Common myeloid progenitor, CD34-positive (primary cell): ENCODE results near the gene C3orf52.
A peak's percentile ranks its signal among the peaks of the same experiment; 100 is the strongest.

Source experiments
- CTCF ChIA-PET: fragments of 350-600 bp; sonication (Branson Sonifier 250); formaldehyde crosslinking; loops from one replicate; lab custom pipeline; 2021; ENCODE audit warnings: antibody characterized with exemption; lab: Charles Lee
- POLR2A ChIA-PET: fragments of 350-600 bp; sonication (Branson Sonifier 250); formaldehyde crosslinking; loops from one replicate; lab custom pipeline; 2021; ENCODE audit warnings: antibody characterized with exemption; lab: Charles Lee
- DNase-seq, 3 donors: peaks; one replicate each; pipeline versions ENCODE4 v3.0.0 to v3.0.0-alpha.2; 2013
- H3K27ac ChIP-seq, 2 experiments: 1 replicate in 1 of 2; 2 replicates in 1 of 2; pipeline ENCODE4 v1.7.0; 2013; ENCODE audit warnings: inconsistent platforms in 2 of 2, low read length in 2 of 2, mild to moderate bottlenecking in 2 of 2, low read depth in 1 of 2, moderate library complexity in 1 of 2; ENCODE audit not compliant: severe bottlenecking in 2 of 2, insufficient read depth in 1 of 2, poor library complexity in 1 of 2
- H3K27me3 ChIP-seq, 5 experiments: replicated peaks in 2 of 5; 1 replicate in 3 of 5; 2 replicates in 2 of 5; pipeline versions ENCODE4 v1.6.1 to v1.7.0; 2013; ENCODE audit warnings: low read length in 4 of 5, mild to moderate bottlenecking in 2 of 5, moderate library complexity in 2 of 5, inconsistent platforms in 1 of 5; ENCODE audit not compliant: insufficient read depth in 5 of 5, control insufficient read depth in 4 of 5
- H3K36me3 ChIP-seq, 4 experiments: 1 replicate in 2 of 4; 2 replicates in 2 of 4; pipeline versions ENCODE4 v1.6.1 to v1.7.0; 2013; ENCODE audit warnings: low read length in 3 of 4, control low read depth in 1 of 4, mild to moderate bottlenecking in 1 of 4; ENCODE audit not compliant: control insufficient read depth in 4 of 4, insufficient read depth in 4 of 4
- H3K4me1 ChIP-seq, 4 experiments: 1 replicate in 3 of 4; 2 replicates in 1 of 4; pipeline versions ENCODE4 v1.6.1 to v1.7.1; 2013; ENCODE audit warnings: low read length in 3 of 4, mild to moderate bottlenecking in 3 of 4, control low read depth in 1 of 4, inconsistent platforms in 1 of 4, moderate library complexity in 1 of 4; ENCODE audit not compliant: control insufficient read depth in 4 of 4, insufficient read depth in 4 of 4; ENCODE audit errors: control extremely low read depth in 1 of 4
- H3K4me3 ChIP-seq, 7 experiments: 1 replicate in 4 of 7; 2 replicates in 3 of 7; pipeline versions ENCODE4 v1.5.1 to v1.7.0; 2013; ENCODE audit warnings: mild to moderate bottlenecking in 7 of 7, low read length in 6 of 7, moderate library complexity in 6 of 7, inconsistent platforms in 2 of 7, low read depth in 2 of 7, control low read depth in 1 of 7; ENCODE audit not compliant: insufficient read depth in 4 of 7, control insufficient read depth in 1 of 7; ENCODE audit errors: extremely low read depth in 1 of 7
- H3K9me3 ChIP-seq, 5 experiments: 1 replicate in 4 of 5; 2 replicates in 1 of 5; pipeline versions ENCODE4 v1.6.1 to v1.7.1; 2013; ENCODE audit warnings: low read length in 4 of 5, mild to moderate bottlenecking in 2 of 5, inconsistent platforms in 1 of 5, low read depth in 1 of 5, moderate library complexity in 1 of 5; ENCODE audit not compliant: control insufficient read depth in 4 of 5, insufficient read depth in 2 of 5; ENCODE audit errors: control extremely low read depth in 1 of 5
- WGBS: methylation state at CpG from one replicate; pipeline ENCODE4 v1.1.5; 2013; ENCODE audit not compliant: insufficient coverage; 5-methylcytosine and 5-hydroxymethylcytosine counted together

The C3orf52 gene

GRCh38 chr3:112093180-112093522 is 7.0 kb downstream of the C3orf52 start:
- H3K36me3 ChIP-seq = no peaks in the 10 kb centered on the region
- no peak overlapping the region for H3K4me3 ChIP-seq
- CTCF ChIA-PET = interaction anchor here (1.0 kb wide), 1 partner anchor 18 kb away, joined by 4 read pairs; no protein-coding TSS in a partner anchor
- H3K4me1 ChIP-seq = peaks cover 0 to 22% (median 16%) of the 10 kb centered on the region in 4 experiments
- no peak for DNase-seq
- no peak overlapping the region for H3K27ac ChIP-seq
- H3K27me3 ChIP-seq = peaks cover 0 to 12% (median 4%) of the 10 kb centered on the region in 5 experiments
- POLR2A ChIA-PET = no interaction called here
- no peaks in the 10 kb centered on the region for H3K9me3 ChIP-seq

GRCh38 chr3:112095731-112096130 is 9.5 kb downstream of the C3orf52 start:
- POLR2A ChIA-PET = no interaction called here
- WGBS = 100% methylated on average over 1 of the region's 2 CpGs
- CTCF ChIA-PET = no interaction called here

GRCh38 chr3:112096176-112096575 is 10.0 kb downstream of the C3orf52 start:
- ChIA-PET CTCF (no interaction called here), POLR2A (no interaction called here)
- no peaks in the 10 kb centered on the region for H3K9me3 ChIP-seq
- no peak for DNase-seq
- H3K27me3 ChIP-seq = peaks cover 0 to 9% (median 0%) of the 10 kb centered on the region in 5 experiments
- no peaks in the 10 kb centered on the region for H3K36me3 ChIP-seq
- no peak overlapping the region for H3K4me3 ChIP-seq
- 85% methylated on average over 2 of the region's 2 CpGs for WGBS
- H3K27ac ChIP-seq = no peak overlapping the region
- peaks cover 0 to 15% (median 7%) of the 10 kb centered on the region in 4 experiments for H3K4me1 ChIP-seq

More at GRCh38 chr3:112095731-112096130, 9.5 kb downstream of the C3orf52 start:
- no peak overlapping the region for H3K4me3 ChIP-seq
- no peak overlapping the region for H3K27ac ChIP-seq
- no peaks in the 10 kb centered on the region for H3K36me3 ChIP-seq
- H3K27me3 ChIP-seq = peaks cover 0 to 11% (median 0%) of the 10 kb centered on the region in 5 experiments
- DNase-seq = no peak
- peaks cover 0 to 18% (median 10%) of the 10 kb centered on the region in 4 experiments for H3K4me1 ChIP-seq
- no peaks in the 10 kb centered on the region for H3K9me3 ChIP-seq

GRCh38 chr3:112097378-112097777 is 11.2 kb downstream of the C3orf52 start:
- Histone ChIP-seq H3K27ac (no peak overlapping the region), H3K4me3 (peak overlapping the region in 1 of 7 experiments; percentile 13), H3K4me1 (peaks cover 0 to 12% (median 6%) of the 10 kb centered on the region in 4 experiments), H3K36me3 (no peaks in the 10 kb centered on the region), H3K27me3 (peaks cover 0 to 9% (median 0%) of the 10 kb centered on the region in 5 experiments), H3K9me3 (no peaks in the 10 kb centered on the region)
- peak; percentile 86 to 94 (median 93) for DNase-seq
- ChIA-PET POLR2A (no interaction called here), CTCF (interaction anchor here (0.9 kb wide), 1 partner anchor 9 kb away, joined by 3 read pairs; no protein-coding TSS in a partner anchor)
- WGBS = 91% methylated on average over 1 of the region's 4 CpGs

GRCh38 chr3:112101916-112102315 is 15.7 kb downstream of the C3orf52 start:
- Histone ChIP-seq H3K4me1 (peaks cover 0 to 6% (median 0%) of the 10 kb centered on the region in 4 experiments), H3K4me3 (no peak overlapping the region), H3K27me3 (peaks cover 0 to 8% (median 0%) of the 10 kb centered on the region in 5 experiments), H3K9me3 (no peaks in the 10 kb centered on the region), H3K36me3 (no peaks in the 10 kb centered on the region), H3K27ac (no peak overlapping the region)
- CTCF ChIA-PET = interaction anchor here (1.2 kb wide), 1 partner anchor 10 kb away, joined by 4 read pairs; no protein-coding TSS in a partner anchor
- POLR2A ChIA-PET = interaction anchor here (0.6 kb wide), 1 partner anchor 220 kb away, joined by 3 read pairs; no protein-coding TSS in a partner anchor
- no peak for DNase-seq
- WGBS = 100% methylated on average over 2 of the region's 2 CpGs

GRCh38 chr3:112104774-112105173 is 18.6 kb downstream of the C3orf52 start:
- WGBS = no CpG with 5 or more reads among the region's 2 CpGs
- POLR2A ChIA-PET = no interaction called here

GRCh38 chr3:112109322-112109721 is 23.1 kb downstream of the C3orf52 start:
- H3K36me3 ChIP-seq = no peaks in the 10 kb centered on the region
- no peaks in the 10 kb centered on the region for H3K27me3 ChIP-seq
- H3K4me3 ChIP-seq = no peak overlapping the region
- no peak for DNase-seq
- H3K9me3 ChIP-seq = no peaks in the 10 kb centered on the region
- ChIA-PET POLR2A (no interaction called here), CTCF (interaction anchor here (0.8 to 3.6 kb wide), 5 partner anchors 19 to 422 kb away, joined by 3 to 26 read pairs (median 7); no protein-coding TSS in a partner anchor)
- 86% methylated on average over 1 of the region's 5 CpGs for WGBS
- peaks cover 0 to 2% (median 0%) of the 10 kb centered on the region in 4 experiments for H3K4me1 ChIP-seq
- no peak overlapping the region for H3K27ac ChIP-seq

More at GRCh38 chr3:112104774-112105173, 18.6 kb downstream of the C3orf52 start:
- peak in 1 of 3 donors; percentile 21 for DNase-seq
- H3K4me3 ChIP-seq = no peak overlapping the region
- no peak overlapping the region for H3K27ac ChIP-seq
- no peaks in the 10 kb centered on the region for H3K27me3 ChIP-seq
- no peaks in the 10 kb centered on the region for H3K36me3 ChIP-seq
- CTCF ChIA-PET = interaction anchor here (1.2 to 1.6 kb wide), 2 partner anchors 10 to 12 kb away, joined by 4 to 5 read pairs; no protein-coding TSS in a partner anchor
- H3K4me1 ChIP-seq = no peaks in the 10 kb centered on the region
- H3K9me3 ChIP-seq = no peaks in the 10 kb centered on the region
